Measurements from ENCODE around the gene ZCCHC4. TPM values are rescaled to one million over a fixed set of nuclear protein-coding genes. Genes with fewer than 3 reads are reported as not detected.

Gene ZCCHC4
- total RNA-seq, 4 donors from 2014 or later, result 6.9 to 14.2 (median 12.4) TPM

- H3K36me3 ChIP-seq, result no peaks in the 10 kb centered on the region
- no peaks in the 10 kb centered on the region for H3K9me3 ChIP-seq
- no peaks in the 10 kb centered on the region for H3K4me1 ChIP-seq
- H3K27ac ChIP-seq, result no peak overlapping the region
- no peak overlapping the region for H3K4me3 ChIP-seq
- TF ChIP-seq CTCF (IDR thresholded peaks at IDR 0.05 in 4 of 5, conservative IDR thresholded peaks at IDR 0.05 in 1 of 5) (no peak), POLR2A (IDR thresholded peaks at IDR 0.05) (no peak)
- DNase-seq (no peak), ATAC-seq (no peak)
- H3K27me3 ChIP-seq, result no peaks in the 10 kb centered on the region
- in situ Hi-C loops (cut with MboI; ENCODE audit: low sequenced_read_pairs in 4 of 4), result loop anchor here in 2 of 4 donors (10.0 to 25.0 kb wide), 2 partner anchors 65 to 137 kb away; partner anchors contain the start of genes PI4K2B (in 2 of the 2) and SEPSECS (in 1 of the 2)
- intact Hi-C loops (cut with DNase I; ENCODE audit: low total_unique reads), result no loop called here
Observed at GRCh38 chr4:25299476-25300203, 12.9 kb upstream of the ZCCHC4 start.

GRCh38 chr4:25301471-25301870, 11.1 kb upstream of the ZCCHC4 start:
- Histone ChIP-seq H3K9me3 (no peaks in the 10 kb centered on the region), H3K4me1 (no peaks in the 10 kb centered on the region), H3K36me3 (no peaks in the 10 kb centered on the region), H3K27ac (no peak overlapping the region), H3K4me3 (no peak overlapping the region), H3K27me3 (no peaks in the 10 kb centered on the region)
- TF ChIP-seq POLR2A (IDR thresholded peaks at IDR 0.05) (no peak), CTCF (IDR thresholded peaks at IDR 0.05 in 4 of 5, conservative IDR thresholded peaks at IDR 0.05 in 1 of 5) (no peak)
- ATAC-seq, result no peak
- in situ Hi-C loops (cut with MboI; ENCODE audit: low sequenced_read_pairs in 4 of 4) (loop anchor here in 2 of 4 donors (10.0 to 25.0 kb wide), 2 partner anchors 67 to 139 kb away; partner anchors contain the start of genes PI4K2B (in 2 of the 2) and SEPSECS (in 1 of the 2)), intact Hi-C loops (cut with DNase I; ENCODE audit: low total_unique reads) (no loop called here)
- no peak for DNase-seq

GRCh38 chr4:25302626-25303025, 9.9 kb upstream of the ZCCHC4 start:
- Histone ChIP-seq H3K36me3 (no peaks in the 10 kb centered on the region), H3K27ac (no peak overlapping the region), H3K9me3 (no peaks in the 10 kb centered on the region), H3K27me3 (no peaks in the 10 kb centered on the region), H3K4me1 (no peaks in the 10 kb centered on the region), H3K4me3 (no peak overlapping the region)
- no peak for DNase-seq
- TF ChIP-seq CTCF (IDR thresholded peaks at IDR 0.05 in 4 of 5, conservative IDR thresholded peaks at IDR 0.05 in 1 of 5), result no peak
- no peak for TF ChIP-seq POLR2A (IDR thresholded peaks at IDR 0.05)
- in situ Hi-C loops (cut with MboI; ENCODE audit: low sequenced_read_pairs in 4 of 4), result loop anchor here in 2 of 4 donors (10.0 to 25.0 kb wide), 2 partner anchors 68 to 140 kb away; partner anchors contain the start of genes PI4K2B (in 2 of the 2) and SEPSECS (in 1 of the 2)
- intact Hi-C loops (cut with DNase I; ENCODE audit: low total_unique reads), result no loop called here
- no peak for ATAC-seq

GRCh38 chr4:25303578-25303977, 9.0 kb upstream of the ZCCHC4 start:
- in situ Hi-C loops (cut with MboI; ENCODE audit: low sequenced_read_pairs in 4 of 4) (loop anchor here in 2 of 4 donors (10.0 to 25.0 kb wide), 2 partner anchors 69 to 141 kb away; partner anchors contain the start of genes PI4K2B (in 2 of the 2) and SEPSECS (in 1 of the 2)), intact Hi-C loops (cut with DNase I; ENCODE audit: low total_unique reads) (no loop called here)
- no peaks in the 10 kb centered on the region for H3K4me1 ChIP-seq
- no peak for DNase-seq
- no peaks in the 10 kb centered on the region for H3K9me3 ChIP-seq
- no peak overlapping the region for H3K27ac ChIP-seq
- H3K36me3 ChIP-seq, result no peaks in the 10 kb centered on the region
- no peaks in the 10 kb centered on the region for H3K27me3 ChIP-seq
- no peak for TF ChIP-seq CTCF (IDR thresholded peaks at IDR 0.05 in 4 of 5, conservative IDR thresholded peaks at IDR 0.05 in 1 of 5)
- no peak for TF ChIP-seq POLR2A (IDR thresholded peaks at IDR 0.05)
- ATAC-seq, result no peak
- H3K4me3 ChIP-seq, result no peak overlapping the region

Data from gastrocnemius medialis (tissue), 4 donors.